GM12878 (cell line): Measurements from ENCODE around the gene EDC4. TPM values are rescaled to one million over a fixed set of nuclear protein-coding genes. Genes with fewer than 3 reads are reported as not detected.

Experiments
- CUX1 ChIP-seq: IDR thresholded peaks from 2 replicates; pipeline ENCODE4 v1.6.1; 2012; ENCODE audit warnings: improper control_type of control experiment, low read depth, low read length; ENCODE audit not compliant: insufficient replicate concordance
- SIN3A ChIP-seq: IDR thresholded peaks from 2 replicates; pipeline ENCODE4 v1.6.1; 2012; ENCODE audit warnings: low read depth, low read length, improper control_type of control experiment
- SMAD5 ChIP-seq: IDR thresholded peaks from 2 replicates; pipeline ENCODE4 v1.6.1; 2016; ENCODE audit warnings: antibody characterized with exemption, low read depth
- STAT3 ChIP-seq: IDR thresholded peaks from 2 replicates; pipeline ENCODE4 v1.6.1; 2011; ENCODE audit warnings: low read depth, low read length, improper control_type of control experiment
- polyA plus RNA-seq, 11 experiments: library from polyadenylated mRNA; depleted of rRNA in 4 of 11; unstranded in 6 of 11; stranded (reverse) in 5 of 11; fragments of >200 nt; fragmentation: Nextera tagmentation in 4 of 11; fragmentation: Illumina TruSeq in 1 of 11; extraction: Ambion mirVana in 4 of 11; extraction: Trizol in 1 of 11; gene quantifications; 1 replicate in 1 of 11; 2 replicates in 10 of 11; pipeline versions ENCODE4 v1.2.1 to v1.2.3, GENCODE V29; 2011 to 2016; ENCODE audit warnings: inconsistent platforms in 2 of 11, missing spikeins in 2 of 11, low read depth in 1 of 11
- total RNA-seq, 4 experiments: library from RNA; depleted of rRNA in 3 of 4; stranded (reverse); fragments of >200 nt in 3 of 4; fragmentation: Illumina TruSeq in 1 of 4; extraction: Trizol in 1 of 4; gene quantifications; 2 replicates each; pipeline versions ENCODE4 v1.2.1 to v1.2.3, GENCODE V29; 2013 to 2021
- TF ChIP-seq, protein P1 (sequence below): fragments of 450-650 bp; formaldehyde crosslinking; IDR thresholded peaks from 2 replicates; pipeline ENCODE4 v1.4.0; 2020; ENCODE audit warnings: mild to moderate bottlenecking, moderate library complexity
- TF ChIP-seq, protein P2 (sequence below): IDR thresholded peaks from 2 replicates; pipeline ENCODE4 v1.6.1; 2012; ENCODE audit warnings: low read depth, low read length, improper control_type of control experiment
- TF ChIP-seq, protein P3 (sequence below): fragments of 450-650 bp; conservative IDR thresholded peaks from 2 replicates; pipeline ENCODE4 v1.6.1; 2017; ENCODE audit warnings: mild to moderate bottlenecking, moderate library complexity
- TF ChIP-seq, protein P4 (sequence below): fragments of 450-650 bp; IDR thresholded peaks from 2 replicates; pipeline ENCODE4 v1.6.1; 2016; ENCODE audit warnings: mild to moderate bottlenecking

EDC4 gene
- total and polyA plus RNA-seq, 10 of the 15 experiments (the other 5 are each of a cell fraction or from before 2014, with no cell fraction given) = 1.2 to 86.0 (median 53.4) TPM

- no peak for TF ChIP-seq CUX1
- TF ChIP-seq, protein P1, sequence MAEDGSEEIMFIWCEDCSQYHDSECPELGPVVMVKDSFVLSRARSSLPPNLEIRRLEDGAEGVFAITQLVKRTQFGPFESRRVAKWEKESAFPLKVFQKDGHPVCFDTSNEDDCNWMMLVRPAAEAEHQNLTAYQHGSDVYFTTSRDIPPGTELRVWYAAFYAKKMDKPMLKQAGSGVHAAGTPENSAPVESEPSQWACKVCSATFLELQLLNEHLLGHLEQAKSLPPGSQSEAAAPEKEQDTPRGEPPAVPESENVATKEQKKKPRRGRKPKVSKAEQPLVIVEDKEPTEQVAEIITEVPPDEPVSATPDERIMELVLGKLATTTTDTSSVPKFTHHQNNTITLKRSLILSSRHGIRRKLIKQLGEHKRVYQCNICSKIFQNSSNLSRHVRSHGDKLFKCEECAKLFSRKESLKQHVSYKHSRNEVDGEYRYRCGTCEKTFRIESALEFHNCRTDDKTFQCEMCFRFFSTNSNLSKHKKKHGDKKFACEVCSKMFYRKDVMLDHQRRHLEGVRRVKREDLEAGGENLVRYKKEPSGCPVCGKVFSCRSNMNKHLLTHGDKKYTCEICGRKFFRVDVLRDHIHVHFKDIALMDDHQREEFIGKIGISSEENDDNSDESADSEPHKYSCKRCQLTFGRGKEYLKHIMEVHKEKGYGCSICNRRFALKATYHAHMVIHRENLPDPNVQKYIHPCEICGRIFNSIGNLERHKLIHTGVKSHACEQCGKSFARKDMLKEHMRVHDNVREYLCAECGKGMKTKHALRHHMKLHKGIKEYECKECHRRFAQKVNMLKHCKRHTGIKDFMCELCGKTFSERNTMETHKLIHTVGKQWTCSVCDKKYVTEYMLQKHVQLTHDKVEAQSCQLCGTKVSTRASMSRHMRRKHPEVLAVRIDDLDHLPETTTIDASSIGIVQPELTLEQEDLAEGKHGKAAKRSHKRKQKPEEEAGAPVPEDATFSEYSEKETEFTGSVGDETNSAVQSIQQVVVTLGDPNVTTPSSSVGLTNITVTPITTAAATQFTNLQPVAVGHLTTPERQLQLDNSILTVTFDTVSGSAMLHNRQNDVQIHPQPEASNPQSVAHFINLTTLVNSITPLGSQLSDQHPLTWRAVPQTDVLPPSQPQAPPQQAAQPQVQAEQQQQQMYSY (CRISPR knock-in tag) = no peak
- TF ChIP-seq, protein P2, sequence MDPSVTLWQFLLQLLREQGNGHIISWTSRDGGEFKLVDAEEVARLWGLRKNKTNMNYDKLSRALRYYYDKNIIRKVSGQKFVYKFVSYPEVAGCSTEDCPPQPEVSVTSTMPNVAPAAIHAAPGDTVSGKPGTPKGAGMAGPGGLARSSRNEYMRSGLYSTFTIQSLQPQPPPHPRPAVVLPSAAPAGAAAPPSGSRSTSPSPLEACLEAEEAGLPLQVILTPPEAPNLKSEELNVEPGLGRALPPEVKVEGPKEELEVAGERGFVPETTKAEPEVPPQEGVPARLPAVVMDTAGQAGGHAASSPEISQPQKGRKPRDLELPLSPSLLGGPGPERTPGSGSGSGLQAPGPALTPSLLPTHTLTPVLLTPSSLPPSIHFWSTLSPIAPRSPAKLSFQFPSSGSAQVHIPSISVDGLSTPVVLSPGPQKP = no peak
- TF ChIP-seq STAT3 = no peak
- TF ChIP-seq, protein P3, sequence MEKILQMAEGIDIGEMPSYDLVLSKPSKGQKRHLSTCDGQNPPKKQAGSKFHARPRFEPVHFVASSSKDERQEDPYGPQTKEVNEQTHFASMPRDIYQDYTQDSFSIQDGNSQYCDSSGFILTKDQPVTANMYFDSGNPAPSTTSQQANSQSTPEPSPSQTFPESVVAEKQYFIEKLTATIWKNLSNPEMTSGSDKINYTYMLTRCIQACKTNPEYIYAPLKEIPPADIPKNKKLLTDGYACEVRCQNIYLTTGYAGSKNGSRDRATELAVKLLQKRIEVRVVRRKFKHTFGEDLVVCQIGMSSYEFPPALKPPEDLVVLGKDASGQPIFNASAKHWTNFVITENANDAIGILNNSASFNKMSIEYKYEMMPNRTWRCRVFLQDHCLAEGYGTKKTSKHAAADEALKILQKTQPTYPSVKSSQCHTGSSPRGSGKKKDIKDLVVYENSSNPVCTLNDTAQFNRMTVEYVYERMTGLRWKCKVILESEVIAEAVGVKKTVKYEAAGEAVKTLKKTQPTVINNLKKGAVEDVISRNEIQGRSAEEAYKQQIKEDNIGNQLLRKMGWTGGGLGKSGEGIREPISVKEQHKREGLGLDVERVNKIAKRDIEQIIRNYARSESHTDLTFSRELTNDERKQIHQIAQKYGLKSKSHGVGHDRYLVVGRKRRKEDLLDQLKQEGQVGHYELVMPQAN = no peak
- TF ChIP-seq, protein P4, sequence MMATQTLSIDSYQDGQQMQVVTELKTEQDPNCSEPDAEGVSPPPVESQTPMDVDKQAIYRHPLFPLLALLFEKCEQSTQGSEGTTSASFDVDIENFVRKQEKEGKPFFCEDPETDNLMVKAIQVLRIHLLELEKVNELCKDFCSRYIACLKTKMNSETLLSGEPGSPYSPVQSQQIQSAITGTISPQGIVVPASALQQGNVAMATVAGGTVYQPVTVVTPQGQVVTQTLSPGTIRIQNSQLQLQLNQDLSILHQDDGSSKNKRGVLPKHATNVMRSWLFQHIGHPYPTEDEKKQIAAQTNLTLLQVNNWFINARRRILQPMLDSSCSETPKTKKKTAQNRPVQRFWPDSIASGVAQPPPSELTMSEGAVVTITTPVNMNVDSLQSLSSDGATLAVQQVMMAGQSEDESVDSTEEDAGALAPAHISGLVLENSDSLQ = no peak
- TF ChIP-seq SMAD5 = no peak
- no peak for TF ChIP-seq SIN3A
Observed at GRCh38 chr16:67879462-67879861, 6.6 kb downstream of the EDC4 start (continued).
